OCI-LY1 (cell line): Measurements from ENCODE around the gene EPC2.

Source experiments
- H2AFZ ChIP-seq: fragments of 200-600 bp; sonication (generic), shearing (Covaris generic); 2 replicates; pipeline ENCODE4 v1.6.0; 2014; ENCODE audit warnings: antibody characterized with exemption, mild to moderate bottlenecking, low read length
- H3F3A ChIP-seq: fragments of 200-600 bp; sonication (generic), shearing (Covaris generic); 2 replicates; pipeline ENCODE4 v1.6.0; 2014; ENCODE audit warnings: mild to moderate bottlenecking, antibody characterized with exemption, low read length, moderate library complexity; ENCODE audit not compliant: insufficient read depth
- H3K27ac ChIP-seq: fragments of 200-600 bp; sonication (generic); 2 replicates; pipeline ENCODE4 v1.5.1; 2014; ENCODE audit warnings: low read length, mixed run types, mild to moderate bottlenecking, low read depth; ENCODE audit not compliant: poor library complexity, severe bottlenecking
- H3K27me3 ChIP-seq: fragments of 200-600 bp; sonication (generic); 2 replicates; pipeline ENCODE4 v1.6.0; 2014; ENCODE audit warnings: antibody characterized with exemption, mild to moderate bottlenecking, low read length, moderate library complexity; ENCODE audit not compliant: insufficient read depth
- H3K36me3 ChIP-seq: fragments of 200-600 bp; sonication (generic); 2 replicates; pipeline ENCODE4 v1.6.1; 2014; ENCODE audit warnings: mild to moderate bottlenecking, antibody characterized with exemption, low read length, moderate library complexity, mixed read lengths; ENCODE audit not compliant: insufficient read depth
- H3K4me1 ChIP-seq: fragments of 200-600 bp; sonication (generic); 2 replicates; pipeline ENCODE4 v1.5.1; 2014; ENCODE audit warnings: mild to moderate bottlenecking, low read length, moderate library complexity; ENCODE audit not compliant: insufficient read depth, severe bottlenecking
- H3K4me2 ChIP-seq: fragments of 200-600 bp; sonication (generic), shearing (Covaris generic); 2 replicates; pipeline ENCODE4 v1.6.1; 2014; ENCODE audit warnings: low read length
- H3K4me3 ChIP-seq: fragments of 200-600 bp; sonication (generic); 2 replicates; pipeline ENCODE4 v1.5.1; 2014; ENCODE audit warnings: low read length, low read depth, mild to moderate bottlenecking, mixed read lengths; ENCODE audit not compliant: poor library complexity, severe bottlenecking
- H3K79me2 ChIP-seq: fragments of 200-600 bp; shearing (Covaris generic); 2 replicates; pipeline ENCODE4 v1.6.1; 2016; ENCODE audit warnings: mixed run types, low read length, mixed read lengths; ENCODE audit not compliant: insufficient read depth
- H3K9ac ChIP-seq: fragments of 200-600 bp; sonication (generic), shearing (Covaris generic); 2 replicates; pipeline ENCODE4 v1.6.1; 2014; ENCODE audit warnings: mild to moderate bottlenecking, low read length, mixed read lengths
- H3K9me2 ChIP-seq: fragments of 200-600 bp; sonication (generic), shearing (Covaris generic); 2 replicates; pipeline ENCODE4 v1.6.1; 2014; ENCODE audit warnings: low read depth, mild to moderate bottlenecking, low read length, mixed read lengths
- H3K9me3 ChIP-seq: fragments of 200-600 bp; shearing (Covaris generic); 2 replicates; pipeline ENCODE4 v1.6.1; 2014; ENCODE audit warnings: low read length, mixed read lengths
- H4K20me1 ChIP-seq: fragments of 200-600 bp; sonication (generic), shearing (Covaris generic); 2 replicates; pipeline ENCODE4 v1.6.0; 2016; ENCODE audit warnings: mild to moderate bottlenecking, low read length; ENCODE audit not compliant: insufficient read depth
- CTCF ChIP-seq: fragments of 200-600 bp; sonication (generic), shearing (Covaris generic); IDR thresholded peaks from 2 replicates; pipeline ENCODE4 v1.5.1; 2017; ENCODE audit warnings: mild to moderate bottlenecking, antibody characterized with exemption, low read length, moderate library complexity, mixed read lengths
- EZH2 ChIP-seq: fragments of 200-600 bp; sonication (generic), shearing (Covaris generic); IDR thresholded peaks from 2 replicates; pipeline ENCODE4 v1.8.0; 2017; ENCODE audit warnings: borderline replicate concordance, mixed run types, mild to moderate bottlenecking, antibody characterized with exemption, low read length, moderate library complexity, mixed read lengths

EPC2 gene

GRCh38 chr2:148814143-148814859 lies 169.8 kb downstream of the EPC2 start:
- Histone ChIP-seq H3K9me3 (no peaks in the 10 kb centered on the region), H3K4me1 (peaks cover 4% of the 10 kb centered on the region), H3K79me2 (no peaks in the 10 kb centered on the region), H4K20me1 (no peaks in the 10 kb centered on the region), H3K27ac (no peak overlapping the region), H3F3A (no peaks in the 10 kb centered on the region), H2AFZ (0 out of 2 replicates have a peak overlapping the region, but pooled peaks have one; percentile 5), H3K27me3 (no peaks in the 10 kb centered on the region), H3K9me2 (no peaks in the 10 kb centered on the region), H3K4me2 (peak overlapping the region; percentile 9; the same call in 1 of the 2 replicates), H3K4me3 (no peak overlapping the region), H3K36me3 (no peaks in the 10 kb centered on the region), H3K9ac (no peak overlapping the region)
- TF ChIP-seq CTCF (no peak), EZH2 (no peak)

DNA sequence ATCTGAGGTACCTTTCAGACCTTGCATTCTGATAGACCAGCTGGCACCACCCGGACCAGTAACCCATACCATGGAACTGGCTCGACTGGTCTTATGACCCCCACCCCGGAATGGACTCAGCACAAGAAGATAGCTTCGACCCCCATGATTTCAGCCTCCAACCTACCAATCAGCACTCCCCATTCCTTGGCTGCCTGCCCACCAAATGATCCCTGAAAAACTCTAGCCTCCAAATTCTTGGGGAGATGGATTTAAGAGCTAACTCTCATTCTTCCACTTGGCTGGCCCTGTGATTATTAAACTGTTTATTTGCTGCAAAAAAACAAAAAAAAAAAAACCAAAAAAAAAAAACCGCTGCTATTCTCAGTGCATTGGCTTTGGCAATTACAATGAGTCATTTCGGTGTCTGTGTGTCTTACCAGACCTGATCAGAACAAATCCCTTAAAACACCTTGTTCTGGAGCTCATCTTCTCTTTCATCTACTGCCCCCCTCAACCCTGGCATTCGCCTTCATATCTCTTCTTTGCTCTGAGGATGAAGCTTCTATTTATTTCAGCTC lies 170.4 kb downstream of the EPC2 start:
- H3K4me1 ChIP-seq = peaks cover 4% of the 10 kb centered on the region
- no peaks in the 10 kb centered on the region for H3K9me3 ChIP-seq
- H3K4me3 ChIP-seq = no peak overlapping the region
- no peaks in the 10 kb centered on the region for H4K20me1 ChIP-seq
- TF ChIP-seq CTCF (no peak), EZH2 (no peak)
- H3K36me3 ChIP-seq = no peaks in the 10 kb centered on the region
- no peak overlapping the region for H3K4me2 ChIP-seq
- no peak overlapping the region for H2AFZ ChIP-seq
- H3K9me2 ChIP-seq = no peaks in the 10 kb centered on the region
- H3K79me2 ChIP-seq = no peaks in the 10 kb centered on the region
- H3F3A ChIP-seq = no peaks in the 10 kb centered on the region
- H3K9ac ChIP-seq = no peak overlapping the region
- H3K27ac ChIP-seq = no peak overlapping the region
- no peaks in the 10 kb centered on the region for H3K27me3 ChIP-seq

DNA sequence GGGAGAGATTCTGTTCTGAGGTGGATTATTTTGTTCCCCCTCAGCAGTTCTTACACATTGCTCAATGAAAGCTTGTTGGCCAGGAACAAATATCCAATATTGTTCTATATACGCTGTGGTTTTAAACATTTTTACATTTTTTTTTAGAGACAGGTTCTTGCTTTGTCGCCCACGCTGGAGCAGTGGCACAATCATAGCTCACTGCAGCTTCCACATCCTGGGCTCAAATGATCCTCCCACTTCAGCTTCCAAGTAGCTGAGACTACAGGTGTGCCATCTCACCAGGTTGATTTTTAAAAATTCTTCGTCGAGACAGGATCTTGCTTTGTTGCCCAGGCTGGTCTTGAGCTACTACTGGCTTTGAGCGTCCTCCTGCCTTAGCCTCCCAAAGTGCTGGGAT lies 171.6 kb downstream of the EPC2 start:
- no peak overlapping the region for H3K27ac ChIP-seq
- no peaks in the 10 kb centered on the region for H3K27me3 ChIP-seq

More for the DNA sequence above, 171.6 kb downstream of the EPC2 start:
- no peaks in the 10 kb centered on the region for H3F3A ChIP-seq
- no peak overlapping the region for H3K4me2 ChIP-seq
- H2AFZ ChIP-seq = no peak overlapping the region
- no peaks in the 10 kb centered on the region for H3K9me3 ChIP-seq
- no peak overlapping the region for H3K9ac ChIP-seq
- no peak overlapping the region for H3K4me3 ChIP-seq
- TF ChIP-seq CTCF = no peak
- TF ChIP-seq EZH2 = no peak
- H3K4me1 ChIP-seq = peaks cover 4% of the 10 kb centered on the region
- no peaks in the 10 kb centered on the region for H4K20me1 ChIP-seq
- no peaks in the 10 kb centered on the region for H3K79me2 ChIP-seq
- H3K36me3 ChIP-seq = no peaks in the 10 kb centered on the region
- no peaks in the 10 kb centered on the region for H3K9me2 ChIP-seq
